ENCODE measurements around the gene CLVS2.

CLVS2 gene

DNA sequence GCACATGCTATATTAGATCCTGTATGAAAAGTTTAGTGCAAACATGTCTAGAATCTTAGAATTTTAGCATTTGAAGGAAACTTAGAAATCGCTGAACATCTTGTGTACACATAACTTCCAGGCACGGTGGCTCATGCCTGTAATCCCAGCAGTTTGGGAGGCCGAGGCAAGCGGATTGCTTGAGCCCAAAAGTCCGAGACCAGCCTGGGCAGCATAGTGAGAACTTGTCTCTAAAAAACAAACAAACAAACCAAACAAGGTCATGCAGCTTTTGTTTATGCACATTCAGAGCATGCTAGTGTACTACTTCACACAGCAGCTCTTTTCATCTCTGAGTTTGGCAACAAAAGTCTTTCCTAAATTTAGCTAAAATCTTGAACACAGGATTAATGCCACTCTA is 32.2 kb downstream of the CLVS2 start:
- DNase-seq, result no peak

GRCh38 chr6:123030282-123030681 is 34.2 kb downstream of the CLVS2 start:
- DNase-seq, result no peak

DNA sequence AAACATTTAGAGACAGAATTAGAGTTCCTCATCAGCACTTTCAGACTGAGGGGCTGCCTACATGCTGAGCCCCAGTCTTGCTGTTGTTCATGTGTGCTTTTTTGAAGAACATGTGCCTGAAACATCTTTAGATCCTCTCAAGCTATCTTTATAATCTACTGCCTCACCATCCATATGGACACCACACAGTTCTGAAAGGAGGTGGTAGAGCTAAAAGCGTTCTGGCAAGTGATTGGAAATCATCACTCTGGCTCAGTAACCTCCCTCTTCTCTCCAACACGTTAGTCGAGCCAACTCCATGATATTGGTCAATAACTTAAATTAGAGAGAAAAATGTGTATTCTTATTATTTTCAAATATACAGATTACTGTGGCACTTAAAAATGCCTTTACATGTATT is 40.6 kb downstream of the CLVS2 start:
- DNase-seq, result no peak

- DNase-seq, result no peak
These were observed 43.4 kb downstream of the CLVS2 start for GRCh38 chr6:123039431-123039830.

- no peak for DNase-seq
These were observed 46.4 kb downstream of the CLVS2 start for GRCh38 chr6:123042401-123042800.

DNA sequence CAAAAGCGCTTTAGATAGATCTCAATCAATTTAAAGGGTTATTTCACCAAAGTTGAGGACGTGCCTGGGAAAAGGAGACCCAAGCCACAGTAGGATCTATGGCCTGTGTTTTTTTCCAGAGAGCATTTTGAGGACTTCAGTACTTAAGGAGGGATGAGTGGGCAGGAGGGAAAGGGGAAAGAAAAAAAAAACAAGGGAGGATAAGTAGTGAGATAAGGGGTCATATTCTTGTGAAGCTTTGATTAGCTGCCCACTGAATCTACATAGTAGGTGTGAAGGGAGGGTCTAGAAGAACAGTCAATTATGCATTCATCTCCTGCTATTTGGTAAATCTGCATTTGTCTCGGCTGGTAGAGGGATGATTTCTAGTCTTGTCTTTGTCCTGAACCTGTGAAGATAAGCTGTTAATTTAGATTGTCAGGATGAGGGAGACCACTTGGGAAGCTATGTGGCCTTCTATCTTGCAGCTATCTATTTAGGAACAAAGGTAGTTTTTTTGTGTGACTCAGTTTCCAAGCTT is 48.4 kb downstream of the CLVS2 start:
- no peak for DNase-seq

DNA sequence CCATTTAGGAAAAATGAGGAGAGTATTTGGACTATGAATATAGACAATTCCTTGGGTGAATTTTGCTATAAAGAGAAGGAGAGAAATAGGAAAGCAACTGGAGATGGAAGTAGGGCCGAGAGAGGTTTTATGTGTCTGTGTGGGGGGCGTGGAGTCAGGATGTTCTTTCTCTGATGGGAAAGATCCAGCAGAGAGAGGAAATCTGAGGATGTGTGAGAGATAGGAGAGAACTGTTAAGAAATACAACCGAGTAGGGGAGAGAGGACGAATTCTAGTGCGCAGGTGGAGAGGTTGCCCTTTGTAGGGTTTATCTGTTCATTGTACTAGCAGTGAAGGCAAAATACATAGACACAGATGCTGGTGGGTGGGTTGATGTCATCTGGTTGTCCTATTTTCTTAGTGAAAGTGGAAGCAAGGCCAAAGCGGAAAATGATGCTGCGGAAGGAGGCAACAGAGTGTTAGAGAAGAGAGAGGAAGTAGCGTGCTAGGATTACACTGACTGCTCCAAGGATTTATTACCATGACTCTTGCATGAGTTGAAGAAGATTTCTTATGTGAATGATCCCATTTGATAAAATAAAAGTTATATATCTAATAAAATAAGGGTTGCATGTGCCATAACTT is 57.7 kb downstream of the CLVS2 start:
- DNase-seq, result no peak

DNA sequence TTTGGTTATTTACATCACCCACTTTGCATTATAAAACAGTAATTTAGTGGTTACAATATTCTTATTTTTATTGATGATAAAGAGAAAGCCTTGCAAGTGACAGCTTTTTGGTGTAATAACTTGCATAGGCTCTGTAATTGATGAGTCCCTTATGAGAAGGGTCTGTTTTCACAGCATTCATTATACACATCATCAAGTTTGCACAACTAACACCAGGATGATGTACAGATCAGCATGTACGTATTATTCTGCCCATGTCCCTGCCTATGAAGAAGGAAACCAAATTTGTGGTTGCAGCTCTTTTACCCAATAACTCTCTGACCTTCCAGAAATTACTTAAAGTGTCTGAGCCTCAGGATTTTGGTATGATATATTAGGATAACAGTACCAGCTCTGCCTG is 59.2 kb downstream of the CLVS2 start:
- no peak for DNase-seq

DNA sequence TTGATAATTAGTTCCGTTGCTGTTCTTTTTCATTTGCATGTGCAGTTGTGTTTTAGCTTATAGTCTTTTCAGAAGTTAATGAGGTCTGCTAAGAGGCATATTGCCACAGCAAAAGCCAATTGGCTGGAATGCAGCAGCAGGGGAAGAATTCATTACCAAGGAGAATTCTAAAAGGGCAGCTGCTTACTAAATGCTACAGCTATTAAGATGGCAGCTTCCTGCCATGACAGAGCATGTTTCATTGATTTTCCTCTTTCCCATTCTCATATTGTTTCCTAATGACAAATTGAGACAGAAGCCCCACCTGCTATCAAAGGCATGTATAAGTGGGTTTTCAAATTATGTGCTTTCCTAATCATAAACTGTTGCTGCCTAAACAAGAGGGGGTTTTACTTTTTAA is 66.6 kb downstream of the CLVS2 start:
- DNase-seq, result no peak

GRCh38 chr6:123064038-123064437 is 68.0 kb downstream of the CLVS2 start:
- DNase-seq, result no peak

GRCh38 chr6:123074616-123075015 is 78.6 kb downstream of the CLVS2 start:
- no peak for DNase-seq

- no peak for DNase-seq
These were observed 89.4 kb downstream of the CLVS2 start for GRCh38 chr6:123085403-123085802.

DNA sequence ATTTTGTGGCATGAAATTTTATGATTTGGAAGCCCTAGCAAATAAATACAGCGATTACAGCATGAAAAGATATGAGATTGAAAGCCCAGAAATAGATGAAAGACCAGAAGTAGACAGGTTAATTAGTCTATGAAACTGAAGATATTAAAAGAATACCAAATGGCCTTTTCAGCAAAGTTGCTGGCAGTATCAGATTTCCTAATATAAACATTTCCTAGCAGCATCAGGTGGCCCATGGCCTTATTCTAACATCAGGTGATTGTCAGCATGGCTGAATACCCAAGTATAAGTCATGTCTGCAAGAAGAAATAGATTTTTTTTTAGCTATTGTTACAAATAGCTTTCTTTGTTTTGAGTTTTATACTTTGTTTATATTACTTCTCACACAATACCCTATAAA is 93.2 kb downstream of the CLVS2 start:
- DNase-seq, result no peak

DNA sequence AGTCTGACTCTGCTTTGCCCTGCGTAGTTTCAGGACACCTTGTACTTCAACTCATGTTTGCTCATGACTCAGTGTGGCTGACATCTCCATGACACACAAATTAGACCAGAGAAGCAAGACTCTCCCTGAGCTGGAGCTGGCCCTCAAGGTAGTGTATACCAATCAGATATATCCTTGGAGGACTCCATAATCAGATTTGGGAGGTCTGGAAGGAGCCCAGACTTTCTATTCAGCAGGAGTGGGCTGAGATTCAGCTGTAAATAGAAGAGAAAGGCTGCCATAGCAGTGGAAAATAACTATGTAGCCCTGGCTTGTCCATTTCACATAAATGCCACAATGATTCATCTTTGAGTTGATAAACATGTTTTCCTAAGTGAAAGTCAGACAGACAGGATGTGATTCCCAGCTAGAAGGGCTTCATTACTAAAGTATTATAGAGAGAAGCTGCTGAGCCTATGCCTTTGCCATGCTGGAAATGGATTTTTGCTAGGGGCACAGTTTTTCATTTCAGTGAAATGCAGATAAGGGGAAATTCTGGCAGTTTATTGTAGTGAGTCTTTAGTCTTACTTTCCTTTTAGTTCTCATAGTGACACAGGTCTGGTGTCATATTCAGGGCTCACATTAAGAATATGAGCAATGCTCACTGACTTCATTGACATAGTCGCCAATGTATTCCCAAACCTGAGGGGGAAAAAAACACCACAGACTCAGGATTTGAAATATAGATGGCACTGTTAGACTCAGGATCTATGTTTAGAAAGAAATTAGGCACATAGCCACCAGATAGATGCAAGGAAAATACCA is 95.3 kb downstream of the CLVS2 start:
- DNase-seq, result no peak

GRCh38 chr6:123091896-123092271 is 95.8 kb downstream of the CLVS2 start:
- DNase-seq, result no peak

DNA sequence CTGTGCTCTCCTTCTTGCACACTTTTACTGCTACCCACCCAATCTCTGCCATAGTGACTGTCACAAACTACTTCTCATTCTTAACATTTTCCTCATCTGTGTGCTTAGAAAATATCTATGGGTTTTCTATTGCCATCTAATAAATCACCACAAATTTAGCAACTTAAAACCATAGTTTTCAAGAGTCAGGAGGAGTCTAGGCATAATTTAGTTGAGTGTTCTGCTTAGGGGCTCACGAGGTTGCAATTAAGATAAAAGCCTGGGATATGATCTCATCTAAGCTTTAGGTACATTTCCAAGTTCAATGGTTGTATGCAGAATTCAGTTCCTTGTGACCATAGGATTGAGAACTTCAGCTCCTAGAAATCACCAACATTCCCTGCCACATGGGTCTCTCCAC is 98.8 kb downstream of the CLVS2 start:
- no peak for DNase-seq

GRCh38 chr6:123105561-123105960 is 109.5 kb downstream of the CLVS2 start:
- no peak for DNase-seq

GRCh38 chr6:123116370-123116769 is 120.3 kb downstream of the CLVS2 start:
- no peak for DNase-seq

DNA sequence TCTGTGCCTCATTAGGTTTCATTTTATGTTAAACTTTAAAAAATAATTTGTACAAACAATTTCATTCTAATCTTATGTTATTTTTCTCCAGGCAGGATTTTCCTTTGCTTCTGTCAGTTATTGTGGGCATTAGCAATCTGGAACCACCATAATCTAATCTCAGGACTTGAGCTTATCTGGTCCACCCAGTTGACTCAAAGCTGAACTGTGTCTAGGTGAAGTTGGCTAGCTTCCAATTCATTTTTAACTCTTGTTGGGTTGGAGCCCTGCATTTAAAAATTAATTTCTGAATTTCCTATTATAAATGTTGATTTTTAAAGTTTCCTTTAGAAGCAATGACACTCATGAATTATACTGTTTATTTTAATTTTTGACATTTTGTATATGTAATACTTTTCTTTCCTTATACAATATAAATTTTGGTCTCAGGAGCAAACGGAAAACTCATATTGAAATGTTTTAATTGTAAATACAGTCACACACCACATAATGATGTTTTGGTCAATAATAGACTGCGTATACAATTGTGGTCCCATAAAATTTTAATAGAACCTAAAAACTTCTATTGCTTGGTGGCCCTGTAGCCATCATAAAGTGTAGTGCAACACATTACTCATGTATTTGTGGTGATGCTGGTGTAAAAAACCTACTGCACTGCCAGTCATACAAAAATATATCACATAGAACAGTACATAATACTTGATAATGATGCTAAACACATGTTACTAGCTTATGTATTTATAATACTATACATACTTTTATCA is 121.3 kb downstream of the CLVS2 start:
- DNase-seq, result no peak

DNA sequence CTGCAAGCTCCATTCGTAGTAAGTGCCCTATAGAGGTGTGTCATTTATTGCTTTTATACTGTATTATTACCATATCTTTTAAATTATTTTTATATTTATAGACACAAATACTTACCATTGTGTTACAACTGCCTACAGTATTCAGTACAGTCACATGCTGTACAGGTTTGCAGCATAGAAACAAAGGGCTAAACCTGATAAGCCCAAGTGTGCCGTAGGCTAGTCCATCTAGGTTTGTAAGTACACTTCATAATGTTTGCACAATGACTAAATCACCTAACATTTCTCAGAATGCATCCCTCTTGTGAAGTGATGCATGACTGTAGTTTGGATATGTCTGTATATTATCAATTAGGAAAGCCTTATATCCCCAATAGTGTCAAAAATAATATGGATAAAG is 122.8 kb downstream of the CLVS2 start:
- no peak for DNase-seq
